Measurements from ENCODE around the gene PTPRG. TPM values are rescaled to one million over a fixed set of nuclear protein-coding genes. Genes with fewer than 3 reads are reported as not detected.

PTPRG gene
- total and polyA plus RNA-seq, 2 of the 13 experiments (the other 11 are each of a cell fraction or from before 2014, with no cell fraction given) = 8.0 to 25.3 TPM

DNA sequence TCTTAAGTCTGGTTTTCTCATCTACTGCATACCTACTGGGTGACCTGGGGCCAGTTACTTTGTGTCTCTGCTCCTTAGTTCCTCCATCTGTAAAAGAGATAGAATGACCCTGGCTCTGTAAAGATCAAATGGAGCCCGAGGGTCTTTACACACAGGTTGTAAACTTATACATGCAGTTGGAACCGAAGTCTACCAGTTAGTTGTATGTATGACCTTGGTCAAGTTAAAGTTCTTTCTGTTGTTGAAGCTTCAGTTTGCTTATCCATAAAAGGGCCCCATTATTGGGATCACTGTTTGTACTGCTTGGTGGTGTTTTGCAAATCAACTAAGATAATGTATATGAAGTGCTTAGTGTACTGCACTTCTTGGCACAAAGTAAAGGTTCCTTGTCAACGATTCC, 186.9 kb downstream of the PTPRG start:
- FAIRE-seq (no peak), DNase-seq (ENCODE audit: low spot score) (peak; percentile 39), ATAC-seq (peak; percentile 57)
- H3K4me2 ChIP-seq (ENCODE audit: low read depth, low read length) = peak overlapping the region; percentile 28; the same call in 1 of the 2 replicates
- no peaks in the 10 kb centered on the region for H3K79me2 ChIP-seq (ENCODE audit: insufficient read depth, low read length)
- no peak overlapping the region for H3K27ac ChIP-seq (ENCODE audit: extremely low read length, insufficient read depth, low read length)
- POLR2A ChIA-PET = interaction anchor here (0.9 kb wide), 1 partner anchor 187 kb away, joined by 4 read pairs; the partner anchor contains the start of gene PTPRG
- no peak overlapping the region for H2AFZ ChIP-seq (ENCODE audit: low read length)
- in situ Hi-C loops (cut with HindIII; ENCODE audit: extremely low pct_ligation_motif_present, low pct_unique_long_range_greater_than_20kb) (no loop called here), intact Hi-C loops (cut with micrococcal nuclease; ENCODE audit: unreplicated experiment) (no loop called here)
- no peaks in the 10 kb centered on the region; a peak in 2 of 5 replicates for H3K36me3 ChIP-seq (replicated peaks in 1 of 2; ENCODE audit: control insufficient read depth in 1 of 2, insufficient read depth in 2 of 2, low read length in 2 of 2)
- H3K9ac ChIP-seq (ENCODE audit: insufficient read depth, low read depth, low read length) = no peak overlapping the region
- WGBS (ENCODE audit: low lambda C conversion rate) = 51% methylated on average over 3 of the region's 3 CpGs
- no peaks in the 10 kb centered on the region for H3K9me3 ChIP-seq (ENCODE audit: low read length)
- H4K20me1 ChIP-seq (ENCODE audit: insufficient read depth, low read length) = no peaks in the 10 kb centered on the region
- no peaks in the 10 kb centered on the region for H3K27me3 ChIP-seq (ENCODE audit: control insufficient read depth in 1 of 2, insufficient read depth in 2 of 2, low read length in 2 of 2)
- peaks cover 16% of the 10 kb centered on the region for H3K4me1 ChIP-seq (ENCODE audit: insufficient read depth, low read length)
- no peak overlapping the region for H3K4me3 ChIP-seq (replicated peaks in 1 of 3; ENCODE audit: insufficient read depth in 1 of 3, low read depth in 2 of 3, low read length in 3 of 3)
- BruUV-seq (replicated peaks) = no TSS peak
- CTCF ChIA-PET (ENCODE audit: low intra/inter-chr PET ratio, low total read pairs) = no interaction called here
- TF ChIP-seq ZNF12 (CRISPR knock-in tag; IDR thresholded peaks at IDR 0.05) = peak; percentile 97
- no peak for TF ChIP-seq MTF2 (CRISPR knock-in tag; IDR thresholded peaks at IDR 0.05; ENCODE audit: borderline replicate concordance)
- no peak for TF ChIP-seq MNT (IDR thresholded peaks at IDR 0.05)
- TF ChIP-seq JDP2 (CRISPR knock-in tag; IDR thresholded peaks at IDR 0.05; ENCODE audit: borderline replicate concordance) = no peak
- no peak for TF ChIP-seq SOX6 (IDR thresholded peaks at IDR 0.05)
- peak; percentile 17; the same call in 1 of the 2 replicates for TF ChIP-seq SOX6 (CRISPR knock-in tag; IDR thresholded peaks at IDR 0.05)
- TF ChIP-seq, protein P1, sequence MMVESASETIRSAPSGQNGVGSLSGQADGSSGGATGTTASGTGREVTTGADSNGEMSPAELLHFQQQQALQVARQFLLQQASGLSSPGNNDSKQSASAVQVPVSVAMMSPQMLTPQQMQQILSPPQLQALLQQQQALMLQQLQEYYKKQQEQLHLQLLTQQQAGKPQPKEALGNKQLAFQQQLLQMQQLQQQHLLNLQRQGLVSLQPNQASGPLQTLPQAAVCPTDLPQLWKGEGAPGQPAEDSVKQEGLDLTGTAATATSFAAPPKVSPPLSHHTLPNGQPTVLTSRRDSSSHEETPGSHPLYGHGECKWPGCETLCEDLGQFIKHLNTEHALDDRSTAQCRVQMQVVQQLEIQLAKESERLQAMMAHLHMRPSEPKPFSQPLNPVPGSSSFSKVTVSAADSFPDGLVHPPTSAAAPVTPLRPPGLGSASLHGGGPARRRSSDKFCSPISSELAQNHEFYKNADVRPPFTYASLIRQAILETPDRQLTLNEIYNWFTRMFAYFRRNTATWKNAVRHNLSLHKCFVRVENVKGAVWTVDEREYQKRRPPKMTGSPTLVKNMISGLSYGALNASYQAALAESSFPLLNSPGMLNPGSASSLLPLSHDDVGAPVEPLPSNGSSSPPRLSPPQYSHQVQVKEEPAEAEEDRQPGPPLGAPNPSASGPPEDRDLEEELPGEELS (CRISPR knock-in tag; IDR thresholded peaks at IDR 0.05) = 0 out of 2 replicates have a peak, but pooled peaks have one; percentile 13
- TF ChIP-seq ZNF629 (CRISPR knock-in tag; conservative IDR thresholded peaks at IDR 0.05) = 0 out of 2 replicates have a peak, but pooled peaks have one; percentile 41
- TF ChIP-seq, protein P2, sequence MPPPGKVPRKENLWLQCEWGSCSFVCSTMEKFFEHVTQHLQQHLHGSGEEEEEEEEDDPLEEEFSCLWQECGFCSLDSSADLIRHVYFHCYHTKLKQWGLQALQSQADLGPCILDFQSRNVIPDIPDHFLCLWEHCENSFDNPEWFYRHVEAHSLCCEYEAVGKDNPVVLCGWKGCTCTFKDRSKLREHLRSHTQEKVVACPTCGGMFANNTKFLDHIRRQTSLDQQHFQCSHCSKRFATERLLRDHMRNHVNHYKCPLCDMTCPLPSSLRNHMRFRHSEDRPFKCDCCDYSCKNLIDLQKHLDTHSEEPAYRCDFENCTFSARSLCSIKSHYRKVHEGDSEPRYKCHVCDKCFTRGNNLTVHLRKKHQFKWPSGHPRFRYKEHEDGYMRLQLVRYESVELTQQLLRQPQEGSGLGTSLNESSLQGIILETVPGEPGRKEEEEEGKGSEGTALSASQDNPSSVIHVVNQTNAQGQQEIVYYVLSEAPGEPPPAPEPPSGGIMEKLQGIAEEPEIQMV (CRISPR knock-in tag; IDR thresholded peaks at IDR 0.05; ENCODE audit: low read depth) = no peak
- TF ChIP-seq SIX1 (CRISPR knock-in tag; IDR thresholded peaks at IDR 0.05; ENCODE audit: borderline replicate concordance) = peak; percentile 22; the same call in 1 of the 2 replicates
- peak; percentile 52 for TF ChIP-seq GATAD2A (CRISPR knock-in tag; IDR thresholded peaks at IDR 0.05)
- TF ChIP-seq ZMYM4 (CRISPR knock-in tag; IDR thresholded peaks at IDR 0.05) = peak; percentile 35; the same call in 1 of the 2 replicates
- 0 out of 2 replicates have a peak, but pooled peaks have one; percentile 28 for TF ChIP-seq FOXJ3 (CRISPR knock-in tag; IDR thresholded peaks at IDR 0.05; ENCODE audit: borderline replicate concordance)
- no peak for TF ChIP-seq SOX13 (IDR thresholded peaks at IDR 0.05)
- peak in 1 of 2 experiments; percentile 35; a peak in 1 of 4 replicates for TF ChIP-seq SOX13 (CRISPR knock-in tag; conservative IDR thresholded peaks at IDR 0.05 in 1 of 2, IDR thresholded peaks at IDR 0.05 in 1 of 2)
- TF ChIP-seq HNF4A (CRISPR knock-in tag; IDR thresholded peaks at IDR 0.05) = 0 out of 2 replicates have a peak, but pooled peaks have one; percentile 12
- TF ChIP-seq FOXA3 (CRISPR knock-in tag; IDR thresholded peaks at IDR 0.05) = peak; percentile 19; the same call in 1 of the 2 replicates

All from HepG2 (cell line).